ENCODE data around the gene RPS19. TPM values are rescaled to one million over a fixed set of nuclear protein-coding genes. Genes with fewer than 3 reads are reported as not detected.

Gene RPS19
- 2,928 and 2,943 TPM in 2 replicates for total RNA-seq

GRCh38 chr19:41859618-41860418 lies at the start of gene RPS19:
Gene RPS19 (plus strand): TSS chr19:41860255. CDS start chr19:41860775, 520 bp downstream.
- peak within 1 kb of the TSS; percentile 94 for H3K4me3 Mint-ChIP-seq (ENCODE audit: low read depth)
- intact Hi-C loops (cut with micrococcal nuclease) = loop anchor here (1.0 to 5.0 kb wide), 6 partner anchors 11 to 767 kb away; partner anchors contain the start of gene RABAC1

GRCh38 chr19:41810301-41810700 lies 49.8 kb upstream of the RPS19 start:
- DNase-seq (ENCODE audit: low spot score) = no peak
- Mint-ChIP-seq H3K27me3 (ENCODE audit: low read depth) (no peaks in the 10 kb centered on the region), H3K4me3 (ENCODE audit: low read depth) (no peak overlapping the region), H3K27ac (no peak overlapping the region), H3K9me3 (no peaks in the 10 kb centered on the region), H3K36me3 (ENCODE audit: low read depth) (no peaks in the 10 kb centered on the region), H3K4me1 (ENCODE audit: low read depth) (no peaks in the 10 kb centered on the region)
- intact Hi-C loops (cut with micrococcal nuclease) = no loop called here

More at GRCh38 chr19:41859618-41860418, at the start of gene RPS19:
- Mint-ChIP-seq H3K9me3 (no peaks in the 10 kb centered on the region), H3K27me3 (ENCODE audit: low read depth) (peaks cover 4% of the 10 kb centered on the region), H3K36me3 (ENCODE audit: low read depth) (peaks cover 44% of the 10 kb centered on the region), H3K27ac (peak within 1 kb of the TSS; percentile 99), H3K4me1 (ENCODE audit: low read depth) (peaks cover 35% of the 10 kb centered on the region)
- peak; percentile 97 for DNase-seq (ENCODE audit: low spot score)

GRCh38 chr19:41811036-41811435 lies 49.0 kb upstream of the RPS19 start:
- intact Hi-C loops (cut with micrococcal nuclease) = no loop called here

GRCh38 chr19:41811981-41812380 lies 48.1 kb upstream of the RPS19 start:
- intact Hi-C loops (cut with micrococcal nuclease) = no loop called here
- Mint-ChIP-seq H3K4me3 (ENCODE audit: low read depth) (no peak overlapping the region), H3K4me1 (ENCODE audit: low read depth) (no peaks in the 10 kb centered on the region), H3K27ac (no peak overlapping the region), H3K36me3 (ENCODE audit: low read depth) (no peaks in the 10 kb centered on the region), H3K27me3 (ENCODE audit: low read depth) (no peaks in the 10 kb centered on the region), H3K9me3 (no peaks in the 10 kb centered on the region)
- no peak for DNase-seq (ENCODE audit: low spot score)

More at GRCh38 chr19:41811036-41811435, 49.0 kb upstream of the RPS19 start:
- Mint-ChIP-seq H3K9me3 (no peaks in the 10 kb centered on the region), H3K36me3 (ENCODE audit: low read depth) (no peaks in the 10 kb centered on the region), H3K27ac (no peak overlapping the region), H3K4me1 (ENCODE audit: low read depth) (no peaks in the 10 kb centered on the region), H3K27me3 (ENCODE audit: low read depth) (no peaks in the 10 kb centered on the region), H3K4me3 (ENCODE audit: low read depth) (no peak overlapping the region)
- no peak for DNase-seq (ENCODE audit: low spot score)

GRCh38 chr19:41813911-41814310 lies 46.1 kb upstream of the RPS19 start:
- intact Hi-C loops (cut with micrococcal nuclease) = no loop called here
- no peak overlapping the region for H3K27ac Mint-ChIP-seq
- no peak overlapping the region for H3K4me3 Mint-ChIP-seq (ENCODE audit: low read depth)
- no peak for DNase-seq (ENCODE audit: low spot score)
- no peaks in the 10 kb centered on the region for H3K36me3 Mint-ChIP-seq (ENCODE audit: low read depth)
- no peaks in the 10 kb centered on the region for H3K9me3 Mint-ChIP-seq
- no peaks in the 10 kb centered on the region for H3K4me1 Mint-ChIP-seq (ENCODE audit: low read depth)
- H3K27me3 Mint-ChIP-seq (ENCODE audit: low read depth) = peaks cover 5% of the 10 kb centered on the region

- H3K27me3 Mint-ChIP-seq (ENCODE audit: low read depth) = peaks cover 5% of the 10 kb centered on the region
- no peaks in the 10 kb centered on the region for H3K36me3 Mint-ChIP-seq (ENCODE audit: low read depth)
- intact Hi-C loops (cut with micrococcal nuclease) = no loop called here
- no peak overlapping the region for H3K4me3 Mint-ChIP-seq (ENCODE audit: low read depth)
- no peaks in the 10 kb centered on the region for H3K4me1 Mint-ChIP-seq (ENCODE audit: low read depth)
- DNase-seq (ENCODE audit: low spot score) = no peak
- H3K9me3 Mint-ChIP-seq = no peaks in the 10 kb centered on the region
- H3K27ac Mint-ChIP-seq = no peak overlapping the region
Measured at GRCh38 chr19:41815301-41815700, 44.8 kb upstream of the RPS19 start.

- H3K27me3 Mint-ChIP-seq (ENCODE audit: low read depth) = peaks cover 10% of the 10 kb centered on the region
- no peaks in the 10 kb centered on the region for H3K36me3 Mint-ChIP-seq (ENCODE audit: low read depth)
- no peaks in the 10 kb centered on the region for H3K4me1 Mint-ChIP-seq (ENCODE audit: low read depth)
- DNase-seq (ENCODE audit: low spot score) = no peak
- intact Hi-C loops (cut with micrococcal nuclease) = no loop called here
- no peak overlapping the region for H3K4me3 Mint-ChIP-seq (ENCODE audit: low read depth)
- H3K27ac Mint-ChIP-seq = no peak overlapping the region
- no peaks in the 10 kb centered on the region for H3K9me3 Mint-ChIP-seq
Measured at GRCh38 chr19:41816761-41817160, 43.3 kb upstream of the RPS19 start.

GRCh38 chr19:41821003-41821735 lies 38.9 kb upstream of the RPS19 start:
- intact Hi-C loops (cut with micrococcal nuclease) = loop anchor here (1.0 kb wide), 1 partner anchor 28 kb away; no protein-coding TSS in a partner anchor
- no peak overlapping the region for H3K27ac Mint-ChIP-seq
- H3K4me1 Mint-ChIP-seq (ENCODE audit: low read depth) = no peaks in the 10 kb centered on the region
- peaks cover 20% of the 10 kb centered on the region for H3K27me3 Mint-ChIP-seq (ENCODE audit: low read depth)
- no peaks in the 10 kb centered on the region for H3K9me3 Mint-ChIP-seq
- no peak overlapping the region for H3K4me3 Mint-ChIP-seq (ENCODE audit: low read depth)
- DNase-seq (ENCODE audit: low spot score) = peak; percentile 30
- no peaks in the 10 kb centered on the region for H3K36me3 Mint-ChIP-seq (ENCODE audit: low read depth)

- intact Hi-C loops (cut with micrococcal nuclease) = no loop called here
- Mint-ChIP-seq H3K36me3 (ENCODE audit: low read depth) (no peaks in the 10 kb centered on the region), H3K4me1 (ENCODE audit: low read depth) (no peaks in the 10 kb centered on the region)
Measured at GRCh38 chr19:41837981-41838708, 21.9 kb upstream of the RPS19 start.

GRCh38 chr19:41839211-41839610 lies 20.8 kb upstream of the RPS19 start:
- Mint-ChIP-seq H3K4me3 (ENCODE audit: low read depth) (no peak overlapping the region), H3K4me1 (ENCODE audit: low read depth) (no peaks in the 10 kb centered on the region), H3K9me3 (no peaks in the 10 kb centered on the region), H3K27ac (no peak overlapping the region), H3K36me3 (ENCODE audit: low read depth) (no peaks in the 10 kb centered on the region), H3K27me3 (ENCODE audit: low read depth) (peaks cover 19% of the 10 kb centered on the region)
- intact Hi-C loops (cut with micrococcal nuclease) = no loop called here
- no peak for DNase-seq (ENCODE audit: low spot score)

More at GRCh38 chr19:41837981-41838708, 21.9 kb upstream of the RPS19 start:
- Mint-ChIP-seq H3K4me3 (ENCODE audit: low read depth) (no peak overlapping the region), H3K9me3 (no peaks in the 10 kb centered on the region), H3K27ac (no peak overlapping the region), H3K27me3 (ENCODE audit: low read depth) (peaks cover 17% of the 10 kb centered on the region)
- no peak for DNase-seq (ENCODE audit: low spot score)

- Mint-ChIP-seq H3K27ac (no peak overlapping the region), H3K27me3 (ENCODE audit: low read depth) (peaks cover 10% of the 10 kb centered on the region), H3K4me3 (ENCODE audit: low read depth) (no peak overlapping the region), H3K36me3 (ENCODE audit: low read depth) (no peaks in the 10 kb centered on the region), H3K9me3 (no peaks in the 10 kb centered on the region), H3K4me1 (ENCODE audit: low read depth) (no peaks in the 10 kb centered on the region)
- no peak for DNase-seq (ENCODE audit: low spot score)
- intact Hi-C loops (cut with micrococcal nuclease) = no loop called here
Measured at GRCh38 chr19:41843371-41843770, 16.7 kb upstream of the RPS19 start.

- H3K4me1 Mint-ChIP-seq (ENCODE audit: low read depth) = no peaks in the 10 kb centered on the region
- no peak for DNase-seq (ENCODE audit: low spot score)
- intact Hi-C loops (cut with micrococcal nuclease) = no loop called here
- H3K27me3 Mint-ChIP-seq (ENCODE audit: low read depth) = peaks cover 3% of the 10 kb centered on the region
- H3K27ac Mint-ChIP-seq = no peak within 1 kb of the TSS
- no peaks in the 10 kb centered on the region for H3K9me3 Mint-ChIP-seq
- no peaks in the 10 kb centered on the region for H3K36me3 Mint-ChIP-seq (ENCODE audit: low read depth)
- no peak within 1 kb of the TSS for H3K4me3 Mint-ChIP-seq (ENCODE audit: low read depth)
Measured at GRCh38 chr19:41844601-41845000, 15.5 kb upstream of the RPS19 start, which contains the start of gene LYPD4. Gene LYPD4 (minus strand): TSS chr19:41844683. CDS start chr19:41839285, 5,398 bp downstream.

GRCh38 chr19:41845001-41845050 lies 15.2 kb upstream of the RPS19 start, which contains the start of gene DMRTC2:
Gene DMRTC2 (plus strand): TSS chr19:41845042. CDS start chr19:41847429, 2,387 bp downstream.
- H3K27ac Mint-ChIP-seq = no peak within 1 kb of the TSS
- no peaks in the 10 kb centered on the region for H3K4me1 Mint-ChIP-seq (ENCODE audit: low read depth)
- intact Hi-C loops (cut with micrococcal nuclease) = no loop called here
- H3K4me3 Mint-ChIP-seq (ENCODE audit: low read depth) = no peak within 1 kb of the TSS
- DNase-seq (ENCODE audit: low spot score) = no peak
- peaks cover 3% of the 10 kb centered on the region for H3K27me3 Mint-ChIP-seq (ENCODE audit: low read depth)
- no peaks in the 10 kb centered on the region for H3K9me3 Mint-ChIP-seq
- H3K36me3 Mint-ChIP-seq (ENCODE audit: low read depth) = no peaks in the 10 kb centered on the region

Measured in activated T-helper 2 cell treated with anti-CD3 and anti-CD28 coated beads, Interferon-gamma antibody, Interleukin-2, Interleukin-4, amounts not matched to agents 10 μg/mL and 5 μg/mL and 100 μg/mL, durations not matched to agents 14 hours and 24 hours and 36 hours (primary cell).